Measurements from ENCODE around the gene NR3C2.

NR3C2 gene

DNA sequence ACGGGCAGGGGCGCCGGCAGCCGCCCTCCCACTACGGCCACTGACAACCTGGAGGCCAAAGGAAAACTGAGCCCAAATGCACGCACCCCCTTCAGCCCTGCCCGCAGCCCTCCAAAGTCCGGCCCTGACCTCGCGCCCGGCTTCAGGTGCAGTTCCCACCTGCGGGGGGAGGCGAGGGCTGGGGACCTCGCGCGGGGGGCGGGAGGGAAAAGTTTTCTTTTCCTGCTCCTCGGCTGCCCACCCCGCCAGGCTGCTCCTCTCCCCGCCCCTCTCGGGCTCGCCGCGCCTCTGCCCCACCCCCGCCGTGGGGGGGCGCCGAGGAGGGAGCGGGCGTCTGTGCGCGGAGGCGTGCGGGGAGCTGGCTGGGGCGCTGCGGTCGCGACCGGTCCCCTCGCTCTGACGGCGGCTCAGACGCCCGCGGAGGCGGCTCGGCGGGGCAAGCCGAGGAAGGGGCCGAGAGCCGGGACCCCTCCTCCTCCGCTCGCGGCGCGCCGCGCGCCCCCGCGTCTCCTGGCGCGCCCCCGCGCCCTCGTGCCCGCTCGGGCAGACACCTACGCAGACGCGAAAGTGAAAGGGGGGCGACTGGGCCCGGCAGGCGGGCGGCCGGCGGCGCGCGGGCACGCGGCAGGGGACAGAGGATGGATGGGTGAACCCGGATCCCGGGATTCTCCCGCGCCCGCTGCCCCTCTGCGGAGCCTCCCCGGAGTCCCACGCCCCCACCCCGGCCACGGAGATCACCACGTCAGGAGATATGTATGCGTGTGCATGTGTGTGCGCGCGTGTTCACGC, 3.1 kb upstream of the NR3C2 start:
- Histone ChIP-seq H3F3A (ENCODE audit: insufficient read depth, low read length) (no peaks in the 10 kb centered on the region), H4K20me1 (ENCODE audit: insufficient read depth, low read length) (no peaks in the 10 kb centered on the region), H3K36me3 (ENCODE audit: insufficient read depth, low read length) (no peaks in the 10 kb centered on the region), H3K9me3 (ENCODE audit: low read length) (no peaks in the 10 kb centered on the region), H3K4me3 (ENCODE audit: low read depth, low read length, poor library complexity, severe bottlenecking) (peak overlapping the region; percentile 71), H3K4me1 (ENCODE audit: insufficient read depth, low read length, severe bottlenecking) (peaks cover 20% of the 10 kb centered on the region), H3K79me2 (ENCODE audit: insufficient read depth, low read length) (peaks cover 10% of the 10 kb centered on the region), H3K27me3 (ENCODE audit: insufficient read depth, low read length) (no peaks in the 10 kb centered on the region), H3K27ac (ENCODE audit: low read depth, low read length, poor library complexity, severe bottlenecking) (no peak overlapping the region), H3K4me2 (ENCODE audit: low read length) (peak overlapping the region; percentile 77), H2AFZ (ENCODE audit: low read length) (no peak overlapping the region), H3K9me2 (ENCODE audit: low read depth, low read length) (no peaks in the 10 kb centered on the region), H3K9ac (ENCODE audit: low read length) (peak overlapping the region; percentile 66; the same call in 1 of the 2 replicates)
- TF ChIP-seq, protein P1, sequence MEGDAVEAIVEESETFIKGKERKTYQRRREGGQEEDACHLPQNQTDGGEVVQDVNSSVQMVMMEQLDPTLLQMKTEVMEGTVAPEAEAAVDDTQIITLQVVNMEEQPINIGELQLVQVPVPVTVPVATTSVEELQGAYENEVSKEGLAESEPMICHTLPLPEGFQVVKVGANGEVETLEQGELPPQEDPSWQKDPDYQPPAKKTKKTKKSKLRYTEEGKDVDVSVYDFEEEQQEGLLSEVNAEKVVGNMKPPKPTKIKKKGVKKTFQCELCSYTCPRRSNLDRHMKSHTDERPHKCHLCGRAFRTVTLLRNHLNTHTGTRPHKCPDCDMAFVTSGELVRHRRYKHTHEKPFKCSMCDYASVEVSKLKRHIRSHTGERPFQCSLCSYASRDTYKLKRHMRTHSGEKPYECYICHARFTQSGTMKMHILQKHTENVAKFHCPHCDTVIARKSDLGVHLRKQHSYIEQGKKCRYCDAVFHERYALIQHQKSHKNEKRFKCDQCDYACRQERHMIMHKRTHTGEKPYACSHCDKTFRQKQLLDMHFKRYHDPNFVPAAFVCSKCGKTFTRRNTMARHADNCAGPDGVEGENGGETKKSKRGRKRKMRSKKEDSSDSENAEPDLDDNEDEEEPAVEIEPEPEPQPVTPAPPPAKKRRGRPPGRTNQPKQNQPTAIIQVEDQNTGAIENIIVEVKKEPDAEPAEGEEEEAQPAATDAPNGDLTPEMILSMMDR (IDR thresholded peaks at IDR 0.05; ENCODE audit: low read length), result no peak
- TF ChIP-seq EZH2 (IDR thresholded peaks at IDR 0.05; ENCODE audit: borderline replicate concordance, low read length), result no peak

DNA sequence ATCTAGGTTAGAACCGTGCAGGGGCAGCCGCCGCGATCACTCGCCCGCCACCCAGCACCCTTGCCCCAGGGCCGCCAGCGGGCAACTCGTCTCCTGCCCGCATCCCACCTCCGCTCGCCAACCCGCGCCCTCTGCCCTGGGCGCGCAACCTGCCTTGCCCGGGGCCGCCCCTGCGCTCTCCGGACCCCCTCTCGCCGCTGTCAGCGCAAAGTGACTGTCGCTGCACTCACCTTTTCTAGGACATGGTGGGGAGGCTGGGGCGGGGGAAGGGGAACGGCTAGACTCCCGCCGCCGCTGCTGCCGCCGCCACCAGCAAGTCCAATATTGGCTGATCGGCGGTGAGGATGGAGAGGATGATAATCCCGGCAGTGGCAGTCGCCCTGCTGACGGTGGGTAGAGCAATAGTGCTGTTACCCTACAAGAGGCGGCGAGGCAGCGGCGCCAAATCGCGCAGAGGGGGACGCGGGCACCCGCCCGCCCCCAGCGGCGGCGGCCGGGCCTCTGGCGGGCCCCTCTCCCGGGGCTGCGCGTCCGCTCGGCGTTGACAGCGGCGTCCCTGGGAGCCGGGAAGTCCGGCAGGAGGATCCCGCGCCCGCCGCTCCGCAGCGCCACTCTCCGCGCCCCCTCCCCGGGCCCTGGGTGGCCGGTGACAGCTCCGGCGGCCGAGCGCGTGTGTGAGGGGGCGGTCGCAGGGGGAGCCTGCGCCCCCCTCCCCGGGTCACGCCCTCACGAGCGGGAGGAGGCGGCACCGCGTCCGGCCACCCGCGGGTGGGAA, 2.3 kb upstream of the NR3C2 start:
- Histone ChIP-seq H4K20me1 (ENCODE audit: insufficient read depth, low read length) (no peaks in the 10 kb centered on the region), H3K4me2 (ENCODE audit: low read length) (peak overlapping the region; percentile 77), H3F3A (ENCODE audit: insufficient read depth, low read length) (no peaks in the 10 kb centered on the region), H3K9ac (ENCODE audit: low read length) (peak overlapping the region; percentile 66; the same call in 1 of the 2 replicates), H3K79me2 (ENCODE audit: insufficient read depth, low read length) (peaks cover 10% of the 10 kb centered on the region), H2AFZ (ENCODE audit: low read length) (no peak overlapping the region), H3K36me3 (ENCODE audit: insufficient read depth, low read length) (no peaks in the 10 kb centered on the region), H3K9me2 (ENCODE audit: low read depth, low read length) (no peaks in the 10 kb centered on the region), H3K4me3 (ENCODE audit: low read depth, low read length, poor library complexity, severe bottlenecking) (peak overlapping the region; percentile 71), H3K9me3 (ENCODE audit: low read length) (no peaks in the 10 kb centered on the region), H3K4me1 (ENCODE audit: insufficient read depth, low read length, severe bottlenecking) (peaks cover 21% of the 10 kb centered on the region), H3K27ac (ENCODE audit: low read depth, low read length, poor library complexity, severe bottlenecking) (no peak overlapping the region), H3K27me3 (ENCODE audit: insufficient read depth, low read length) (no peaks in the 10 kb centered on the region)
- TF ChIP-seq, protein P1 (IDR thresholded peaks at IDR 0.05; ENCODE audit: low read length), result no peak
- no peak for TF ChIP-seq EZH2 (IDR thresholded peaks at IDR 0.05; ENCODE audit: borderline replicate concordance, low read length)

DNA sequence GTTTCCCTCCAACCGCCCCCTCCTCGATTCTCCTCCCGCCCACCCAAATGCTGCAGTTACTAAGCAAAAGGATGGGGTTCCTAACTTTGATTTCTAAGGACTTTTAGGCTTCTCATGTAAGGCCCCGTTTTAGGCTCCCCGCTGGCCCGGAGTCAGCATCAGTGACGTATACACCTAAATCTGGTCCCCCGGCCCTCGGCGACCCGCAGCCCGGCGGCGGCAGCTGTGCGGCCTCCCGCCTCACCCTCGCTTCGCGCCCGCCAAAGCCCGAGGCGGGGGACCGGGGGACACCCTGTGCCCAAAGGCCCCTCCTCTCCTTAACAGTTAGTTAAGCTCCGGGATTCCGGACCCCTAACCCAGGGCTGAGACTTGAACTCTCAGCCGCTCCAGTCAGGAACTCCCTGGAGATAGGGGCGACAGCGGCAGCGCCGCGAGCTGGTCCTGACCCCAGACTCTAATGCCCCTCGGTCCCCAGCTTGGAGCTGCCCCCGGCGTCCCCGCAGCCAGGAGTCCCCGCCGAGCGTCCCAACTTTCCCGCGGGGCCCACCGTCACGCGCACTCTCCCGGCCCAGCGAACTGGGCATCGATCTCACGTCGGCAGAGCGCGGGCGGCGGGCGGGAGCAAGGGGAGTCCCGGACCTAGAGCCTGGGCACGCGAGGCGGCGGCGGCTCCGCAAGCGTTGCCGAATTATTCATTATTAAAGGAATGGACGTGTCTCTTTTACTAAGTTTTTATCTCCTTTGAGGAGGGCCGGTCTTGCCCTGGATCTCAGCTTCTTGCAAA, 1.5 kb upstream of the NR3C2 start:
- no peak for TF ChIP-seq EZH2 (IDR thresholded peaks at IDR 0.05; ENCODE audit: borderline replicate concordance, low read length)
- TF ChIP-seq, protein P1 (IDR thresholded peaks at IDR 0.05; ENCODE audit: low read length), result no peak
- H3K9me3 ChIP-seq (ENCODE audit: low read length), result no peaks in the 10 kb centered on the region
- H4K20me1 ChIP-seq (ENCODE audit: insufficient read depth, low read length), result no peaks in the 10 kb centered on the region
- H3K4me3 ChIP-seq (ENCODE audit: low read depth, low read length, poor library complexity, severe bottlenecking), result peak overlapping the region; percentile 64
- H3K27me3 ChIP-seq (ENCODE audit: insufficient read depth, low read length), result no peaks in the 10 kb centered on the region
- peaks cover 10% of the 10 kb centered on the region for H3K79me2 ChIP-seq (ENCODE audit: insufficient read depth, low read length)
- no peak overlapping the region for H2AFZ ChIP-seq (ENCODE audit: low read length)
- H3K4me1 ChIP-seq (ENCODE audit: insufficient read depth, low read length, severe bottlenecking), result peaks cover 26% of the 10 kb centered on the region
- H3K9ac ChIP-seq (ENCODE audit: low read length), result peak overlapping the region; percentile 70; the same call in 1 of the 2 replicates
- no peaks in the 10 kb centered on the region for H3K36me3 ChIP-seq (ENCODE audit: insufficient read depth, low read length)
- H3K27ac ChIP-seq (ENCODE audit: low read depth, low read length, poor library complexity, severe bottlenecking), result peak overlapping the region; percentile 40
- H3K4me2 ChIP-seq (ENCODE audit: low read length), result peak overlapping the region; percentile 60
- H3K9me2 ChIP-seq (ENCODE audit: low read depth, low read length), result no peaks in the 10 kb centered on the region
- no peaks in the 10 kb centered on the region for H3F3A ChIP-seq (ENCODE audit: insufficient read depth, low read length)

Data from OCI-LY1 (cell line).